Smooth muscle cell (in vitro differentiated cells): ENCODE measurements around the gene MAGEF1. TPM values are rescaled to one million over a fixed set of nuclear protein-coding genes. Genes with fewer than 3 reads are reported as not detected.

Experiments
- DNase-seq: peaks from one replicate; lab custom pipeline; 2025; ENCODE audit not compliant: unreplicated experiment; lab: John Stamatoyannopoulos, UW
- H2AFZ ChIP-seq: fragments of 200-600 bp; sonication (generic); 2 replicates; pipeline ENCODE4 v1.6.0; 2016; ENCODE audit warnings: antibody characterized with exemption, low read depth, mild to moderate bottlenecking
- H3F3A ChIP-seq: fragments of 200-600 bp; sonication (generic); 2 replicates; pipeline ENCODE4 v1.6.0; 2017; ENCODE audit warnings: antibody characterized with exemption, low read depth
- H3K27ac ChIP-seq: fragments of 200-600 bp; sonication (generic); 2 replicates; pipeline ENCODE4 v1.5.1; 2016; ENCODE audit warnings: low read depth, mild to moderate bottlenecking
- H3K27me3 ChIP-seq: fragments of 200-600 bp; sonication (generic); 2 replicates; pipeline ENCODE4 v1.6.1; 2016; ENCODE audit warnings: low read depth, mild to moderate bottlenecking
- H3K36me3 ChIP-seq: fragments of 200-600 bp; sonication (generic); 2 replicates; pipeline ENCODE4 v1.5.1; 2016; ENCODE audit warnings: low read depth
- H3K4me1 ChIP-seq: fragments of 200-600 bp; sonication (generic); 2 replicates; pipeline ENCODE4 v1.5.1; 2016; ENCODE audit warnings: low read depth
- H3K4me2 ChIP-seq: fragments of 200-600 bp; sonication (generic); 2 replicates; pipeline ENCODE4 v1.6.0; 2016; ENCODE audit warnings: mild to moderate bottlenecking
- H3K4me3 ChIP-seq: fragments of 200-600 bp; sonication (generic); 2 replicates; pipeline ENCODE4 v1.5.1; 2016; ENCODE audit warnings: mild to moderate bottlenecking
- H3K79me2 ChIP-seq: fragments of 200-600 bp; sonication (generic); 2 replicates; pipeline ENCODE4 v1.6.0; 2016; ENCODE audit warnings: low read depth, mild to moderate bottlenecking
- H3K9ac ChIP-seq: fragments of 200-600 bp; sonication (generic); 2 replicates; pipeline ENCODE4 v1.6.0; 2016; ENCODE audit warnings: low read depth
- H3K9me3 ChIP-seq: fragments of 200-600 bp; sonication (generic); replicated peaks from 2 replicates; pipeline ENCODE4 v1.5.1; 2016; ENCODE audit warnings: low read depth
- H4K20me1 ChIP-seq: fragments of 200-600 bp; sonication (generic); 2 replicates; pipeline ENCODE4 v1.6.0; 2016; ENCODE audit warnings: low read depth
- CTCF ChIP-seq: fragments of 200-600 bp; sonication (generic); IDR thresholded peaks from 2 replicates; pipeline ENCODE4 v1.5.1; 2017; ENCODE audit warnings: borderline replicate concordance, mild to moderate bottlenecking, antibody characterized with exemption; ENCODE audit not compliant: insufficient read depth, poor library complexity, severe bottlenecking
- WGBS: methylation state at CpG from one replicate; pipeline ENCODE4 v1.1.7; 2016; ENCODE audit warnings: low lambda C conversion rate; 5-methylcytosine and 5-hydroxymethylcytosine counted together
- polyA plus RNA-seq: library from polyadenylated mRNA; unstranded; fragments of >200 nt; fragmentation: Nextera tagmentation; extraction: Ambion mirVana; gene quantifications from 2 replicates; pipeline ENCODE4 v1.2.1, GENCODE V29; 2016
- total RNA-seq: library from RNA; depleted of rRNA; stranded (reverse); fragments of >200 nt; gene quantifications from 2 replicates; pipeline ENCODE4 v1.2.3, GENCODE V29; 2014

MAGEF1 gene
- total and polyA plus RNA-seq, 2 experiments from 2014 or later, result 37.0 to 52.7 TPM

GRCh38 chr3:184688251-184688881, 23.5 kb downstream of the MAGEF1 start:
- Histone ChIP-seq H3K36me3 (no peaks in the 10 kb centered on the region), H4K20me1 (no peaks in the 10 kb centered on the region), H3K9ac (no peak overlapping the region), H3F3A (peaks cover 3% of the 10 kb centered on the region), H3K9me3 (no peaks in the 10 kb centered on the region), H3K79me2 (no peaks in the 10 kb centered on the region), H3K4me1 (peaks cover 34% of the 10 kb centered on the region), H2AFZ (no peak overlapping the region), H3K27ac (peak overlapping the region; percentile 28), H3K27me3 (no peaks in the 10 kb centered on the region), H3K4me2 (peak overlapping the region; percentile 50), H3K4me3 (no peak overlapping the region)
- TF ChIP-seq CTCF, result no peak
- no peak for DNase-seq
- 32% methylated on average over 5 of the region's 5 CpGs for WGBS

GRCh38 chr3:184687363-184688015, 24.4 kb downstream of the MAGEF1 start:
- Histone ChIP-seq H3K4me1 (peaks cover 26% of the 10 kb centered on the region), H3K4me3 (no peak overlapping the region), H3F3A (peaks cover 3% of the 10 kb centered on the region), H4K20me1 (no peaks in the 10 kb centered on the region), H3K36me3 (no peaks in the 10 kb centered on the region), H3K27me3 (no peaks in the 10 kb centered on the region), H3K27ac (no peak overlapping the region), H3K79me2 (no peaks in the 10 kb centered on the region), H3K9ac (no peak overlapping the region), H3K9me3 (no peaks in the 10 kb centered on the region), H3K4me2 (no peak overlapping the region), H2AFZ (no peak overlapping the region)
- 96% methylated on average over 17 of the region's 17 CpGs for WGBS
- no peak for DNase-seq
- no peak for TF ChIP-seq CTCF

GRCh38 chr3:184685646-184686045, 26.2 kb downstream of the MAGEF1 start:
- Histone ChIP-seq H3F3A (peaks cover 3% of the 10 kb centered on the region), H3K4me3 (no peak overlapping the region), H3K36me3 (no peaks in the 10 kb centered on the region), H3K27ac (no peak overlapping the region), H3K9me3 (no peaks in the 10 kb centered on the region), H3K4me1 (peaks cover 18% of the 10 kb centered on the region), H2AFZ (peak overlapping the region; percentile 70), H3K4me2 (peak overlapping the region; percentile 56), H3K27me3 (no peaks in the 10 kb centered on the region), H3K79me2 (no peaks in the 10 kb centered on the region), H4K20me1 (no peaks in the 10 kb centered on the region), H3K9ac (peak overlapping the region; percentile 22)
- DNase-seq, result no peak
- WGBS, result 16% methylated on average over 4 of the region's 4 CpGs
- TF ChIP-seq CTCF, result no peak
